Myocyte (in vitro differentiated cells): ENCODE results near the gene IFNLR1. TPM values are rescaled to one million over a fixed set of nuclear protein-coding genes. Genes with fewer than 3 reads are reported as not detected.

Experiments used
- DNase-seq: peaks from one replicate; pipeline ENCODE4 v3.0.0-alpha.2; 2012; ENCODE audit warnings: low read depth
- total RNA-seq: library from RNA; depleted of rRNA; stranded (reverse); fragments of >200 nt; gene quantifications from 2 replicates; pipeline ENCODE4 v1.2.3, GENCODE V29; 2014

Gene IFNLR1
- total RNA-seq, 1 donor from 2014 or later = 0.13 TPM

DNA sequence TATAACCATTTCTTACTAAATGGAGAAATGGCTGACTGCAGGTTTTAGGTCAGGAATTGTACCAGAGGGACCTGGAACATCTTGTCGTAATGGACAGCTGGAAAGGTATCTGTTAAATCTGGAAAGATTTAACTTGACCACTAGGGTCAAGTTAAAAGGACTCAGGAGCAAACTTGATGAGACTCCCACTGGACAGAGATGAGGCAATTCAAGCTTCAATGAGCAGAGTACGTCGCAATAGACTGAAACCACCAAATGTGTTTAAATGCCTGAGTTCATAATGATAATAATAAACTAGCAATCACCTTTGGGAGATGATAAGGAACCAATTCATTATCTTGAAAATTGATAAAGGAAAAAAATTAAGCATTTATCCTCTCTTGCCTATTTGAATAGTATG is 8.7 kb downstream of the IFNLR1 start:
- no peak for DNase-seq

DNA sequence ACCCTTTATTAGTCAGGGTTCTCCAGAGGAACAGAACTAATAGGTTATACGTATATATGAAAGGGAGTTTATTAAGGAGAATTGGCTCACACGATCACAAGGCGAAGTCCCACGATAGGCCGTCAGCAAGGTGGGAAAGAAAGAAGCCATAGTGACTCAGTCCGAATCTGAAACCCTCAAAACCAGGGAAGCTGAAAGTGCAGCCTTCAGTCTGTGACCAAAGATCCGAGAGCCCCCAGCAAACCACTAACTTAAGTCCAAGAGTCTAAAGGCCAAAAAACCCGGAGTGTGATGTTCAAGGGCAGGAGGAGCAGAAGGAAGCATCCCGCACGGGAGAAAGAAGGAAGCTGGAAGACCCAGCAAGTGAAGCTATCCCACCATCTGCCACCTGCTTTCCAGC is 9.9 kb downstream of the IFNLR1 start:
- no peak for DNase-seq

DNA sequence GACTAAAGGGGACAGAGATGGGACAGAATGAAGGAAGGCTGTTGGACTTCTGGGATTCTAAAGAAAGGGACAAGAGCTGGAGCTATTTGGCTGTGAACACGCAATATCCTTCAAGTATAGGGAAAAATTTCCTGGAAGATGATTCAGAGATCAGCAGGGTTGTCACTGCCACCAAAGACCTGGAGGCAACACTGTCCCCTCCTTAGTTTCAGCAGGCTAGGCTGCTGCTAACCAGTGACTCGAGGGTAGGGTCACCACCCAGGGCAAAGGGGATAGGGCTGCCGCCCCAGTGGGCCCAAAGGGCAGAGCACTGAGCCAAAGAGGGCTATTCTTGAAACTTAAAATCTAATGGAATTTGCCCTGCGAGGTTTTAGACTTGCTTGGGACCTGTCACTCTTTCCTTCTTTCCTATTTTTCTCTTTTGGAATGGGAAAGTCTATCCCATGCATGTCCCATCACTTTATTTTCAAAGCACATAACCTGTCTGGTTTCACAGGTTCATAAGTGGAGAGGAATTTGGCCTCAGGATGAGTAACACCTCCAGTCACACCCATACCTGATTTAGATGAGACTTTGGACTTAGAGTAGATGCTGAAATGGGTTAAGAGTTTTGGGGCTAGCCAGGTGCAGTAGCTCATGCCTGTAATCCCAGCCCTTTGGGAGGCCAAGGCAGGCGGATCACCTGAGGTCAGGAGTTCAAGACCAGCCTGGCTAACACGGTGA is 11.9 kb downstream of the IFNLR1 start:
- no peak for DNase-seq

DNA sequence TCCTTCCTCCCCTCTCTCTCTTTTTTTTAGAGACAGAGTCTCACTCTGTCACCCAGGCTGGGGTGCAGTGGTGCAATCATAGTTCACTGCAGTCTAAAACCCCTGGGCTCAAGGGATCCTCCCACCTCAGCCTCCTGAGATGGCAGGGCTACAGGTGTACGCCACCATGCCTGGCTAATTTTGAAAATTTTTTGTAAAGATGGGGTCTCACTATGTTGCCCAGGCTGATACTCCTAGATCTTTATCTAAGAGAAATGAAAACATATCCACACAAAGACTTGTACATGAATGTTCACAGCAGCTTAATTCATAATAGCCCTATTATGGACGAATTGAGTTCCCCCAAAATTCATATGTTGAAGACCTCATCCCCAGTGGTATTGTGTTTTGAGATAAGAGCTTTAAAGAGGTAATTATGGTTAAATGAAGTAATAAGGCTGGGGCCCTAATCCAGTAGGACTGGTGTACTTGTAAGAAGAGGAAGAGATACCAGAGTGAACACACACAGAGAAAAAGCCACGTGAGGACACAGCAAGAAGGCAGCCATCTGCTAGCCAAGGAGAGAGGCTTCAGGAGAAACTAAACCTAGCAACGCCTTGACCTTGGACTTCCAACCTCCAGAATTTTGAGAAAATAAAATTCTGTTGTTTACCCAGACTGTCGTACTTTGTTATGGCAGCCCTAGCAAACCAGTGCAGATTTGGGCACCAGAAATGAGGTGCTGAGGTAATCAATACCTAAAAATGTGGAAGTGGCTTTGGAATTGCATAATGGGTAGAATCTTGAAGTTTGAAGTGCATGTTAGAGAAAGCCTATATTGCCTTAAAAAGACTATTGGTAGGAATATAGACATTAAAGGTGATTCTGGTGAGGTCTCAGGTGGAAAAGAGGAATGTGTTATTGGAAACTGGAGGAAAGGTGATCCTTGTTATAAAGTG is 13.2 kb downstream of the IFNLR1 start:
- DNase-seq = no peak

DNA sequence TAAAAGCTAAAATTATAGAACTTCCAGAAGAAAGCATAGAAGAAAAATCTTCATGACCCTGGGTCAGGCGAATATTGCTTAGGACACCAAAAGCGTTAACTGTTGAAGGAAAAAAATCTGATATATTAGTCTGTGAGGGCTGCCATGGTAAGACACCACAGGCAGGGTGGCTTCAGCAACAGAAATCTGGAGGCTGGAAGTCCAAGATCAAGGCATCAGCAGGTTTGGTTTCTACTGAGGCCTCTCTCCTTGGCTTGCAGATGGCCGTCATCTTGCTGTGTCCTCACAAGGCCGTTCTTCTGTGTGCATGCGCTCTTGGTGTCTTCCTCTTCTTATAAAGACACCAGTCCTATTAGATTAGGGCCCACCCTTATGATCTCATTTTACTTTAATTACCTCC is 14.5 kb downstream of the IFNLR1 start:
- DNase-seq = no peak

DNA sequence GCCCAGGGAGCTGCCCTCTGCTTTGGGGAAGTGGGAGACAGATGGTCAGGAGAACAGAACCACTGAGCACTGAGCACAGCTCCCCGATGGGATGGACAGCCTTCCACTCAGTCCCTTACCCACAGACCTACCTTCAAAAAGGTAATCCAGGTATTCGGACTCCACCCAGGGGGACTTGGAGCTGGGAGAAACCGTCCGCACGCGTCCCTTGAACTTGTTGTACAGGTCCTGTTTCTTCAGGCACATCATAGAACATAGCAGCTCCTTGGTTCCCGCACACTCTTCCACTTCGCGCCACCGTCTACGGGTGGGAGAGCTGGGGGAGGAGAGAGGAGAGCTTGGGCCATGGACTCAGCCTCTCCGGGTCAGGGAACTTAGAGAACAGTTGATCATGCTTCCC is 17.8 kb downstream of the IFNLR1 start:
- no peak for DNase-seq

DNA sequence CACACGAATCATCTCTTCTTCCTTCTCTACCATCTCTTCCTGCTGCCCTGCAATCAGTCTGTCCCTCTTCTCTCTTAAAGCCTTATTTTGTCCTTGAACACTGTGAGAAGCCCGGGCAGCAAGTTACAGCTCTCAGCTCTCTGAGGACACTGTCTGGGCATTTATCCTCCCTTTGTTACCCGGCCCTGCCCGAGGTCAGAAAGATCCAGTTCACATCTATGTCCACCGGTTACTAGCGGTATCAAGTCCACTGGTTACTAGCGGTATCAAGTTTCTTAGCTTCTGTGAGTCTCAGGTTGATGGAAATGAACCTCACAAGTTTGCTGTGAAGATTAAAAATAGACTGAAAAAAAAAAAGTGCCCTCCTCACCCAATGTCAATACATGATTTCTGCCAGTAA is 18.8 kb downstream of the IFNLR1 start:
- DNase-seq = no peak

DNA sequence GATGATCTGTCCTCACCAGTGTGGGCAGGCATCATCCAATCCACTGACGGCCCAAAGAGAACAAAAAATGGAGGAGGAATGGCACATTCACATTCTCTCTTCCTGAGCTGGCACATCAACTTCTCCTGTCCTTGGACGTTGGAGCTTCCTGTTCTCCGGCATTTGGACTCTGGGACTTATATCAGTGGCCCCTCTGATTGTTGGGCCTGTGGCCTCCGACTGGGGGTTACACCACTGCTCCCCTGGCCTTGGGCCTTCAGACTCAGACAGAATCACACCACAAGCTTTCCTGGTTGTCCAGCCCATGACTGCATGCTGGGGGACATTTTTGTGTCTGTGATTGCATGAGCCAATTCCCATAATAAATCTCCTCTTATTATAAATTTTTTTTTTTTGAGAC is 20.1 kb downstream of the IFNLR1 start:
- no peak for DNase-seq

DNA sequence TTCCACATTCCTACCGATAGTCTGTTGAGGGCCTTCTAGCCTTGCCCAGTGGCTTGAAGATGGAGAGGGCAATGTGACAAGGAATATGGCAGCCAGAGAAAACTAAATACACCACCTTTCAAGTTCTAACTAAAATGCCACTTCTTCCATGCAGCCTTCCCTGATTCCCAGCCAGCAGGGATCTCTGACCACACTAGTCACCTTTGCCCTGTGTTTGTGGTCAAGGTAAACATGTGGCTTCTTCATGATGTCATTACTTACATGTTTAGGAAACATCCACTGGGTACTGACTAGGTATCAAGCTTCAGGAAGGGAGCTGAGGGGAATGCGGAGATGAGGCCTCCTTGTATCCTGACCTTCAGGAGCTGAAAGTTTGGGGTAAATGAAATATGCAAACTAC is 21.6 kb downstream of the IFNLR1 start:
- no peak for DNase-seq

DNA sequence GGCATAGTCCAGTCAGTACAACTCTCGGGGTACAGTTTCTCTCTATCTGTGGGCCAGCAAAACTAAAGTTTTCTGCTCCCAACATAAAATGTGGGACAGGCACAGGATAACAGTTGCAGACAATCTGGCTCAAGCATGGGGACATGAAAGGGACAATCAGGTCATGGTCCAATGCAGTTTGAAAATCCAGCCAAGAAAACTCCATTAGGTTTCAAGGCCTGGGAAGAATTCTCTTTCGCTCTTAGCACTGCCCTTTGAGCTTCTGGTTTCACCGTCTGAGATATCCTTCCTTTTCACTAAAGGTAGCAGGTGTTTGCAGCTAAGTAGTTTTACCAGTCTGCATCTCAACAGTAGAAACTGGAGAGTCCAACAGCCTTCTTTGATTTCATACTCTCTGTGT is 23.1 kb downstream of the IFNLR1 start:
- no peak for DNase-seq

DNA sequence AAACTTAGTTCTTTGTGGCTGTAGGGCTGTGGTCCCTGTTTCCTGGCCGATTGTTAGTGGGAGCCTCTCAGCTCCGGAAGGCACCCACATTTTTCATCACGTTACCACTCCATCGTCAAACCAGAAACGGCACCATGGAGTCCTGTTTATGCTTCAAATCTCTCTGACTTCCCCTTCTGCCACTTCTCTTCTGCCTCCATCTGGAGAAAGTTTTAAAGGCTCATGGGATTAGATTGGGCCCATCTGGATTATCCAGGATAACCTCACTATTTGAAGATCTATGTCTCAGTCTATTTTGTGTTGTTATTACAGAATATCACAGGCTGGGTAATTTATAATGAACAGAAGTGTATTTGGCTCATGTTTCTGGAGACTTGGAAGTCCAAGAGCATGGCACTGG is 24.9 kb downstream of the IFNLR1 start:
- no peak for DNase-seq

DNA sequence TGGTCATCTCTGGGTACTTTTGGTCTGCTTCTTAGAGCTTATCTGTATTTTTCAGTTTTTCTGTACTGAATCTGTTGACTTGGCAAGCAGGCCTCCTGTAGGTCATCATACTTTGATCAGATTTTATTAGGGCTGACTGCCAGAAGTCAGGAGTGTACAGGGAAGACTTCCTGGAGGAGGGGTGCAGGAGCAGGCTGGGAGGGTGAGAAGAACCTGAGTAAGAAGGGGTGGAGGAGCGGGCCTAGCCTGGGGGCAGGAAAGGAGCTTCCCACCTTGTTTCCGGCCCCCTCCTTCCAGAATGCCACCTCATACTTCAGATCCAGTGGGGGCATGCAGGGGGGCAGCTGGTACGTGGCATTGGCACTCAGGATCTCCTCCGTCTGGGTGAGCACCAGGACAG is 25.8 kb downstream of the IFNLR1 start:
- DNase-seq = no peak

DNA sequence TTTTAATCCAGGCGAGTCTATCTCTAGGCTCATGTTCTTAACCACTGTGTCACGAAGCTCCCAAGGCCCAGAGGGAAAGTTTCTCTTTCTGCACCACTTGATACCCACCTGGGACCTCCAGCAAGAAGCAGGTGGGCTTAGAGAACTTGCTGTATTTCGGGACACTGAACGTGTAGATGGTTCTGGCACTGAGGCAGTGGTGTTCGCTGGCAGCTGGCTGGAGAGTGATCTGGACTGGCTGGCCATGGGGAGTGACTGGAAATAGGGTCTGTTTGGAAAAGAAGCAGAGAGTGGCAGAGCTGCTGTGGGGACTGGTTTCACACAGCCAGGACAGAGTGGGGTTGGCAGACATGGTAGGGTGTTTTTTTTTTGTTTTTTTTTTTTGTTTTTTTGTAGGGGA is 27.7 kb downstream of the IFNLR1 start:
- no peak for DNase-seq

DNA sequence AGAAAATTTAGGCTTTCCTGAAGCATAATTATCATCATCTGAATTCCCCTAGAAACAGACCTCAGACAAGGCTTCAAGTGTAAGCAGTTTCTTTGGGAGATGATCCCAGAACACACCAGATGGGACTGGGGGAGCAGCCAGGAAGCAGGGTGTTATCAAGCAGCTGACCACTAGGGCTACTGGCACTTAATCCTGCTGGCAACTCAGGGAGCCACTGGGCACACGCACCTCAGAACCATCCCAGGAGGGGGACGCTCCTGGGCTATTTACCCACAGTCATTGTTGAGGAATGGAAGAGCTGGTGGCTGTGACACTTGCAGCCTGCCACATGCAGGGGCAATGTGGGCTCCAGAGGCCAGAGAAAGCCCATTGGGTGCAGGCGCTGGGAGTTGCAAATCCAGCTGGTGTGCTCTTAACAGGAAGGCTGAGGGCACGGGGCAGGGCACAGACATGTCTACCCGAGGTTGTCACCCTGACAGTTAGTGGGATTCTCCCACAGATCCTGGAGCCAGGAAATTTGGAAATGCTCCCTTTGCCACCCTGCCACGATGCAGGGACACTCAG is 29.1 kb downstream of the IFNLR1 start:
- peak; percentile 74 for DNase-seq

DNA sequence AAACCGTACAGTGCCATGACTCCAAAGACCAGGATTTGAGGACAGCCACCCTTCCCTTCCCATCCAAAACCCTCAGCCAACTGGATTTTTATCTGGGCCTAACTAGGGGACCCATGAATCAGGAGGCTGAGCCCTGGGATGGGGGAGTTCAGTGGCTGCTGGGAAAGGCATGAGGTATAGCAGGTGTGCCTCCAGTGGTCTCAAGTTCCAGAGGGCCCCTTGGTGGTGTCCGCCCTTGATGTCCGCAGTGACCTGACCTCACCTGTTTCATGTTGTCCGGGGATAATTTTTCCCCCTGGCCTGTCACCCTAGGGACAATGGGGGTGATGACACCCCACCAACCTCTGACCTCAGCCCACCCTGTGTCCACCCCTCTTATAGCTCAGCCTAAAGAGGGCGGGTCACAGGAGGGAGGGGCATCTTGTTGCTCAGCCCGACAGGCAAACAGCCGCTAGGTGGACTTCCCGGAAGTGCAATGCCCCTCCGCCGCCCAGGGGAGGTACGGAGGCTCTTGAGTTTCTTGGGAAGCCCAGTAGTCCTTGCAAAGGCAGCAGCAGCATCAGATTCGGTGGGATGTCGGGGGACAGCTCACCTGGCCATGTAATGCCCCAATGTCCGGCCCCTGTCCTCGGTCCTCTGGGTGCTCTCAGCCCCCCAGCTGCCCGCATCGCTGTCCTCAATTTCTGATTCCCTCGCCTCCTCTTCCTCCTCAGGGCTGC is 30.4 kb downstream of the IFNLR1 start:
- DNase-seq = no peak

DNA sequence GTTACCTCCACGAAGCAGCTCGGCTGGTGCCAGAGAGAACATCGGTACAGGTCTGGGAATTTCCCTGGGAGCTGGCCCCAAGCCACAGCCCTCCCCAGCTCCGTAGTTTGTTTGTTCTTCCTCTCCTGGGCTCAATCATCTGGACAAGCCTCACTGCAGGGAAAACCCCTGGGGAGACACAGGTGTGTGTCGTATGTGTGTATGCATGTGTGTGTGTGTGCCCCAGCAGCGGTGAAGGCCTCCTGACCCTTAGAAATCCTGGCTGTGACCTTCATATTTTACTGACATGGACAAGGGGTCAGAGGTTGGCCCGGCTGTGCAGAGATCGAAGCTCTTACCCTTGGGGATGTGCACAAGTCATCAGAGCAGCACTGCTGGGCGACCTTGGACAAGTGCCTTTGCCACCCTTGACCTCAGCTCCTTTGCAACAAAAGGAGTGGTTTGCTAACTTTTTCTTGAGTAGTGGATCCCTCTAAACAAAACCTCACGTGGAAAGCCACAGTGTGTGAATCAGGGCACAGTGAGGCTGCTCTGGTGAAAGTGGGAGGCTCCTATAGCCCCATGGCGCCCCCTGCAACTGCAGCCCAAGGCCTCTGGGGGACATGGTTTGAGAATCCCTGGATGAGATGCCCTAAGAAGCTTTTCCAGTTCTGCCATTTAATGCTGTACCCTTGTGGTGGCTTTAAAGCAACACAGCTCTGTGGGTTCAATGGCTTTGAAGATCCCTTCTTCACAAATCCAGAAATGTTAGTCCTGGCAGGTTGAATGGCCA is 31.9 kb downstream of the IFNLR1 start:
- no peak for DNase-seq

DNA sequence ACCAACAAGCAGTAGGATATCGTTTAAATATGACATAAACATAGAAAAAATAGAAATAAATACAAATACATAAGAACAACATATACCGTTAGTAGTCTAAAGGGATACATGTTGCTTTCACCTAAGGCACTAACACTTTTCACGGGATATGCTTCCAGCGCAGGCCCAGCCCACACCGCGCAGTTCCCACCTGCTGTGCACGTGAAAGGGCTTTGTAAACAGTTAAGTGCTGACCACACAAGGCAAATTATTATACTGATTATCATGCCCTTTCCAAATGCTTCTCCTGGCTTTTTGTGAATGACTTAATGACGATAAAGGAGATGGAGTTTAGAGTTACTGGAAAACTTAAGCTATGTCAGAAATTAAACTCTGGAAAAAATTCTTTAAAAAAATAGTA is 32.9 kb downstream of the IFNLR1 start:
- no peak for DNase-seq

DNA sequence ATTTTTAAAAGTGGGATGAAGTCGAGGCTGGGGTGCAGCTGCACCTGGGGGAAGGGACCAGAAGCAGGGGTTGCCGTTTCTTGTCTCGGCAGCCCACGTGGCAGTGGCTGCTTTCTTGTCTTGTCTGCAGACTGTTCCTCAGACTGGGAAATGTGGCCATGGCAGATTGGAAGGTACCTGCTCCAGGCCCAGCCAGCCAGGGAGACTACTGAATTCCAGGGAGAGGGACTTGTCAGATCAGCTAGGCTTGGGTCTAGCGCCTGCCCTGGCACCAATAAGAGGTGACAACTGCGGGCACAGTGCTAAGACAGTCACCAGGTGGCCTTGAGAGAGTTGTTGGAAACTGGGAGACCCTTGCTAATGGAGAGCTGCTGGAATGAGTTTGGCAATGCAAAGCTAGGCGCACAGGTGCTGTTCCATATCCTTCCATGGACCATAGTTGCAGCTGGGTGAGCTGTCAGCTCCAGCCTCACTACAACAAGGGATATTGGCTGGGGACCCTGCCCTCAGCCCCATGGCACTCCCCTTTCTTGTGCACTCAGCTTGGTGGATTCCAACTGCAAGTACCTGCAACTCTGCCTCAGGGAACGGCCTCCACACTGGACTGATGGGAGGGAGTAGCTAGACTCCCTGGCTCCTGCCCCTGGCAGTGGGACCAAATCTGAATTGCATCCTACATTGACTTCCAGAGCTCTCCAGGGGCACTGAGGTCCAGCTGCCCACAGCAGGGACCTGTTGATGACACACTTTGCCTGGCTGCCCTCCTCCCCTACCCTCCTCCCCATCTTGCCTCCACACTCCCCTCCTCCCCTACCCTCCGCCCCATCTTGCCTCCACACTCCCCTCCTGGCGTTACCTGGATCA is 34.2 kb downstream of the IFNLR1 start:
- DNase-seq = no peak

DNA sequence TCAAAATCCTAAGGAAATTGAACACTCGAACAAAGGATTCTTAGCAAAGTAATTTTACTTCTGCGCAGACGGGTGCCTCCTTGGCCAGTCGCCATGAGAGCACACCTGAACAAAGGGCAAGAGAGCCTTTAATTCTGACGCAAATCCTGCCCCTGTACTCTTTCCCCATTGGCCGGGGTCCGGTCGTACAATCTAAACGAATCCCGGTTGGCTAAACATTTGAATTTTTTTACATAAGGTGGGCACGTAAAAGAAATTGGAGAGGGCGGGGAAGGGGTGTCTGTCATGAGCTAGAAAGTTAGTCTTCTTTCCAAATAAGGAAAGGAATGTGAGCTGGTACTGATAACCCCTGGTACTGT is 35.9 kb downstream of the IFNLR1 start:
- DNase-seq = no peak
